SK-N-SH (cell line): ENCODE data around the gene KRT84. TPM values are rescaled to one million over a fixed set of nuclear protein-coding genes. Genes with fewer than 3 reads are reported as not detected.

ENCODE experiments used
- CTCF ChIA-PET: fragments of 300-600, 350-600 bp; formaldehyde crosslinking; extraction: SDS; loops from one replicate; lab custom pipeline; 2021; lab: Yijun Ruan, JAX
- POLR2A ChIA-PET: fragments of 350-600 bp; sonication (Branson Sonifier 250); formaldehyde crosslinking; extraction: SDS; loops from one replicate; lab custom pipeline; 2020; ENCODE audit warnings: antibody characterized with exemption, inconsistent platforms; lab: Yijun Ruan, JAX
- DNase-seq: peaks from one replicate; pipeline ENCODE4 v3.0.0; 2012
- H2AFZ ChIP-seq: fragments of 200-600 bp; sonication (generic); 2 replicates; pipeline ENCODE4 v1.8.1; 2016; ENCODE audit warnings: antibody characterized with exemption, mild to moderate bottlenecking, low read depth
- H3F3A ChIP-seq: fragments of 200-600 bp; sonication (generic); replicated peaks from 2 replicates; pipeline ENCODE3; 2016; ENCODE audit warnings: antibody characterized with exemption, mild to moderate bottlenecking; ENCODE audit not compliant: insufficient read depth
- H3K27ac ChIP-seq, 2 experiments: fragments of 200-500 bp in 1 of 2; fragments of 200-600 bp in 1 of 2; sonication (Bioruptor generic) in 1 of 2; sonication (generic), shearing (Covaris generic) in 1 of 2; 2 replicates each; pipeline versions ENCODE4 v1.5.1 to v1.6.1; 2014 to 2016; ENCODE audit warnings: low read depth in 2 of 2, inconsistent platforms in 1 of 2, low read length in 1 of 2, mild to moderate bottlenecking in 1 of 2, mixed read lengths in 1 of 2
- H3K27me3 ChIP-seq: fragments of 200-600 bp; sonication (generic), shearing (Covaris generic); 2 replicates; pipeline ENCODE4 v1.6.1; 2016; ENCODE audit warnings: mixed run types; ENCODE audit not compliant: insufficient read depth
- H3K36me3 ChIP-seq, 2 experiments: fragments of 200-500 bp in 1 of 2; fragments of 200-600 bp in 1 of 2; sonication (Bioruptor generic) in 1 of 2; sonication (generic) in 1 of 2; replicated peaks in 1 of 2; 2 replicates each; pipeline versions ENCODE3 to v1.5.1; 2014 to 2016; ENCODE audit warnings: low read length in 1 of 2, mild to moderate bottlenecking in 1 of 2; ENCODE audit not compliant: insufficient read depth in 2 of 2, control insufficient read depth in 1 of 2
- H3K4me1 ChIP-seq, 2 experiments: fragments of 200-500 bp in 1 of 2; fragments of 200-600 bp in 1 of 2; sonication (Bioruptor generic) in 1 of 2; sonication (generic), shearing (Covaris generic) in 1 of 2; 2 replicates each; pipeline versions ENCODE4 v1.5.1 to v1.6.1; 2014 to 2016; ENCODE audit warnings: low read depth in 1 of 2, low read length in 1 of 2, mixed run types in 1 of 2; ENCODE audit not compliant: insufficient read depth in 2 of 2, control insufficient read depth in 1 of 2
- H3K4me2 ChIP-seq: fragments of 200-600 bp; sonication (generic), shearing (Covaris generic); 2 replicates; pipeline ENCODE4 v1.6.1; 2017; ENCODE audit warnings: mixed run types
- H3K4me3 ChIP-seq, 2 experiments: fragments of 200-500 bp in 1 of 2; fragments of 200-600 bp in 1 of 2; sonication (Bioruptor generic) in 1 of 2; sonication (generic), shearing (Covaris generic) in 1 of 2; 2 replicates each; pipeline versions ENCODE4 v1.5.1 to v1.8.1; 2014 to 2016; ENCODE audit warnings: low read depth in 2 of 2, inconsistent platforms in 1 of 2, low read length in 1 of 2, mild to moderate bottlenecking in 1 of 2, mixed read lengths in 1 of 2, moderate library complexity in 1 of 2
- H3K79me2 ChIP-seq: fragments of 200-600 bp; sonication (generic); 2 replicates; pipeline ENCODE4 v1.8.1; 2017; ENCODE audit warnings: mild to moderate bottlenecking; ENCODE audit not compliant: insufficient read depth
- H3K9ac ChIP-seq: fragments of 200-600 bp; sonication (generic); 2 replicates; pipeline ENCODE4 v1.6.1; 2017; ENCODE audit warnings: mixed run types
- H3K9me2 ChIP-seq: fragments of 200-600 bp; sonication (generic); 2 replicates; pipeline ENCODE4 v1.6.1; 2017; ENCODE audit warnings: mixed run types
- H3K9me3 ChIP-seq: fragments of 200-600 bp; sonication (generic); 2 replicates; pipeline ENCODE4 v1.6.1; 2017; ENCODE audit warnings: mixed run types, mild to moderate bottlenecking, moderate library complexity
- H4K20me1 ChIP-seq: fragments of 200-600 bp; sonication (generic); 2 replicates; pipeline ENCODE4 v1.6.1; 2017; ENCODE audit warnings: mild to moderate bottlenecking, mixed run types; ENCODE audit not compliant: insufficient read depth
- ELF1 ChIP-seq: IDR thresholded peaks from 2 replicates; pipeline ENCODE4 v1.4.0; 2012
- EP300 ChIP-seq, 2 experiments: IDR thresholded peaks; 2 replicates each; pipeline versions ENCODE4 v1.4.0 to v1.6.1; 2012; ENCODE audit warnings: borderline replicate concordance in 1 of 2, low read depth in 1 of 2, low read length in 1 of 2
- GATA2 ChIP-seq: sonication (generic); formaldehyde crosslinking; IDR thresholded peaks from 2 replicates; pipeline ENCODE4 v1.5.0; 2020; ENCODE audit warnings: mild to moderate bottlenecking, missing genetic modification reagents
- IRF3 ChIP-seq: fragments of 150-350 bp; IDR thresholded peaks from 2 replicates; pipeline ENCODE4 v1.6.1; 2016; ENCODE audit warnings: mild to moderate bottlenecking, low read depth, low read length
- JUND ChIP-seq: IDR thresholded peaks from 2 replicates; pipeline ENCODE4 v1.4.0; 2012
- MAX ChIP-seq: IDR thresholded peaks from 2 replicates; pipeline ENCODE4 v1.4.0; 2012; ENCODE audit warnings: low read depth
- MEF2A ChIP-seq: IDR thresholded peaks from 2 replicates; pipeline ENCODE4 v1.4.0; 2012; ENCODE audit warnings: low read depth, borderline replicate concordance
- NFIC ChIP-seq: IDR thresholded peaks from 2 replicates; pipeline ENCODE4 v1.4.0; 2012; ENCODE audit warnings: borderline replicate concordance
- NRF1 ChIP-seq: IDR thresholded peaks from 2 replicates; pipeline ENCODE4 v1.6.1; 2012; ENCODE audit warnings: low read depth, mild to moderate bottlenecking, low read length
- POLR2AphosphoS5 ChIP-seq: IDR thresholded peaks from 2 replicates; pipeline ENCODE4 v1.6.1; 2012; ENCODE audit warnings: low read depth, low read length
- RCOR1 ChIP-seq: fragments of 150-350 bp; IDR thresholded peaks from 2 replicates; pipeline ENCODE4 v1.6.1; 2017; ENCODE audit warnings: antibody characterized with exemption, low read length
- RFX5 ChIP-seq: IDR thresholded peaks from 2 replicates; pipeline ENCODE4 v1.6.1; 2012; ENCODE audit warnings: mild to moderate bottlenecking, improper control_type of control experiment, low read length
- RXRA ChIP-seq: IDR thresholded peaks from 2 replicates; pipeline ENCODE4 v1.4.0; 2012; ENCODE audit warnings: low read depth, mild to moderate bottlenecking, borderline replicate concordance
- TEAD4 ChIP-seq: IDR thresholded peaks from 2 replicates; pipeline ENCODE4 v1.4.0; 2012; ENCODE audit warnings: mild to moderate bottlenecking, borderline replicate concordance; ENCODE audit not compliant: insufficient read depth
- USF2 ChIP-seq: fragments of 150-350 bp; IDR thresholded peaks from 2 replicates; pipeline ENCODE4 v1.6.1; 2017; ENCODE audit warnings: antibody characterized with exemption, low read length, low read depth, borderline replicate concordance
- ZBTB33 ChIP-seq: IDR thresholded peaks from 2 replicates; pipeline ENCODE4 v1.4.0; 2012; ENCODE audit warnings: low read depth, borderline replicate concordance
- WGBS: methylation state at CpG from one replicate; pipeline ENCODE4 v1.1.6; 2017; ENCODE audit warnings: low lambda C conversion rate; 5-methylcytosine and 5-hydroxymethylcytosine counted together
- polyA plus RNA-seq, 3 experiments: library from polyadenylated mRNA; depleted of rRNA; stranded (reverse); fragments of >200 nt; gene quantifications; 2 replicates each; pipeline ENCODE4 v1.2.3, GENCODE V29; 2012

Gene KRT84
- polyA plus RNA-seq, 1 of the 3 experiments (the other 2 are of a cell fraction), result not detected

DNA sequence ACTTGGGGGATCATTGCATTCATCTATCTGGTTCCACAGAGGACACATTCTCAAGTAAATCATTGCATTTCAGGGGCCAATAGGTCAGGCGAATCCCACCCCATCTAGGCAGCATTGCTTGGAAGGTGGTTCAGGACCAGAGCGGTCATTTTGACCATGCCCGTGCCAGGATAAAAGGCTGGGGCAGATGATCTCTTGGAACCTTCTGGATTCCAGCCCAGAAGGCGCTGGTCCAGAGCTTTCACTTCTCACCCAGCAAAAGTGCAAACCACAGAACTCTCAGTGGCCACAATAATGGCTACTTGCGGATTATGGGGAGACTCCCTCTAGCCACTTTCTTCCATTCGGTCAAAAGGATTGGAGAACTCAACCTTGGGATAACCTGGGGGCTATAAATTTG lies 17.6 kb downstream of the KRT84 start (continued):
- TF ChIP-seq ZBTB33 (no peak), EP300 (IDR thresholded peaks at IDR 0.05; ENCODE audit: borderline replicate concordance in 1 of 2, low read depth in 1 of 2, low read length in 1 of 2) (no peak), GATA2 (no peak)

GRCh38 chr12:52366738-52367485 lies 18.5 kb downstream of the KRT84 start, which contains the start of gene KRT85:
Gene KRT85 (minus strand): TSS chr12:52367481. CDS start chr12:52367405, 76 bp downstream.
- POLR2A ChIA-PET, result no interaction called here
- Histone ChIP-seq H4K20me1 (no peaks in the 10 kb centered on the region), H3K4me1 (no peaks in the 10 kb centered on the region), H3K27me3 (peaks cover 66% of the 10 kb centered on the region), H3K9me2 (no peaks in the 10 kb centered on the region), H3K9me3 (no peaks in the 10 kb centered on the region), H3F3A (no peaks in the 10 kb centered on the region), H3K4me2 (no peak within 1 kb of the TSS), H3K36me3 (no peaks in the 10 kb centered on the region), H2AFZ (no peak within 1 kb of the TSS), H3K4me3 (no peak within 1 kb of the TSS), H3K9ac (no peak within 1 kb of the TSS), H3K79me2 (no peaks in the 10 kb centered on the region), H3K27ac (no peak within 1 kb of the TSS)
- TF ChIP-seq NRF1 (no peak), IRF3 (no peak), POLR2AphosphoS5 (no peak), ELF1 (no peak), RXRA (no peak), TEAD4 (no peak), MEF2A (no peak), RCOR1 (no peak), JUND (no peak), MAX (no peak), USF2 (no peak), RFX5 (no peak), NFIC (no peak)
- 67% methylated on average over 30 of the region's 42 CpGs for WGBS
- no peak for DNase-seq
- CTCF ChIA-PET, result interaction anchor here (0.9 to 6.4 kb wide), 3 partner anchors 513 to 614 kb away, joined by 6 to 34 read pairs (median 8); no protein-coding TSS in a partner anchor
